Measurements from ENCODE around the gene CACNA1B.
"Not testable (repeated sequence)": the region's sequence is repeated elsewhere in the genome, so short reads cannot be mapped to it uniquely, and the experiment has no call there.

The CACNA1B gene

DNA sequence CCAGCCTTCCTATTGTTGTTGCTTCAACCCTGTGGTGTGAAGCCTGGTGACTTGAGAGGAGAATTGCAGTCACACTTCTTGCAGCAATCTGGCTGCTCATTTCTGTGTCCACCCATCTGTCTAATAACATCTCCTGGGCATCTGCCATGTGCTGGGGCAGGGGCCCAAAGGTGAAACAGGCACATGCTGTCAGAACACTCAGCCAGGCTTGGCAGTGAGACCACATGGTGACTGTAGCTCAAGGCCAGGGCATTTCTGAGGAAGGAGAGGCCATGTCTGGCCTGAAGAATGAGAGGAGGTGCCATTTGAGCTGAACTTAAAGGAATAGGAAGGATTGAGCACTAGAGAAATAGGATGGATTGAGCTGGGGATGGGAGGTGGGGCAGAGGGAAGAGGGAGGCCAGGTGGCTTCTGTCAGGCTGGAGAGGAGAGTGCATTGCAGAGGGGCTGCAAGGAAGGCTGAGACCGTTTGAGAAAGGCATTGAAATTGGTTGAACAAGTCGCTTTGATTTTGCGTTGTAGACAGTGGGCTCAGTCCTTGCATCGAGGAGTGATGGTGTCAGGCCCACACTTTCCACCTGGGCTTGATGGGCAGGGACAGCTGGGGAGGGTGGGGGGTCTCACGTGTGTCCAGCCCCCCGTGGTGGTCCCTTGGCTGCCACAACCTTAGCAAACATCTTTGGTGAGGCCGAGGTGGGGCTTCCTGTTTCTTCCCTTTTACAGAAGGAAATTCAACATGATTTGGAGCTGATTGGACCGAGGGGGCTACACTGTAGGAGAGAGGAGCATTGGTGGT lies 222.4 kb downstream of the CACNA1B start:
- DNase-seq (ENCODE audit: low spot score), result no peak

GRCh38 chr9:138100711-138101350 lies 223.2 kb downstream of the CACNA1B start:
- peak; percentile 1 for DNase-seq (ENCODE audit: low spot score)

DNA sequence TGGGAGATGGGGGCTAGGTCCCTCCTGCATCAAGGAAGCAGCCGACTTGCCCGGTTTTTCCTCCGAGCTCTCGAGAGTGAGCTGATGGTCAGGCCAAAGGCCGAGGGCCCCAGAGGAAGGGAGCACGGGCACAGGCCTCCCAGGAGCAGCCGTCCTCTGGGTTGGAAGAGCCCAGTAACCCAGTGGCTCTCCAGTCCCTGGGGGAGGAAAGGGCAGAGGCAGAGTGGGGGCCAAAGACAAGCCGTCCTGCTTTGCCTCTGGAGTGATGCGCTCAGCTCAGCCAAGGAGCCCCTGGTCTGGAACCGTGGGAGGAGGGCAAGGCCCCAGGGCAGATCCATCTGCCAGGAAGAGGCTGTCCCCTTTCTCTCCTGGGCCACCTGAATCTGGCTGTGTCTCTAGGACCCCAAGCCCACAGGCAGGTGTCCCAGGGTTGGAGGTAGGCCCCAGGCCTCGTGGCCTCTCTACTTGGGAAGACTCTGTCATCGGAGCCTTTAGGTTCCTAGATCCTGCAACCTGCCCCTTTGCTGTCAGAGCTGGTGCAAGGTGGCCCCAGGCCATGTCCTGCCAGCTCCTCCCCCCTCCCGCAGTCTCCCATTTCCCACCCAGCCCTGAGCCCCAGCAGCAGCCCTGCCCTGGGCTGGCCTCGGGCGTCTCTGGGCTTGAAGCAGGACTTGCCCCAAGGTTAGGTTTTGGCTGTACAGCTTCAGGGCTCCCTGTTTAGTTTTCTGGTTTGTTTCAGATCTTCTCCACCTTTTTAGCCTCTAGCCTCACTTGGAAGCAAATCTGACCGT lies 224.1 kb downstream of the CACNA1B start:
- DNase-seq (ENCODE audit: low spot score), result no peak

GRCh38 chr9:138102246-138103051 lies 224.9 kb downstream of the CACNA1B start:
- no peak for DNase-seq (ENCODE audit: low spot score)

- no peak for DNase-seq (ENCODE audit: low spot score)
Observed at GRCh38 chr9:138103111-138103848, 225.7 kb downstream of the CACNA1B start.

DNA sequence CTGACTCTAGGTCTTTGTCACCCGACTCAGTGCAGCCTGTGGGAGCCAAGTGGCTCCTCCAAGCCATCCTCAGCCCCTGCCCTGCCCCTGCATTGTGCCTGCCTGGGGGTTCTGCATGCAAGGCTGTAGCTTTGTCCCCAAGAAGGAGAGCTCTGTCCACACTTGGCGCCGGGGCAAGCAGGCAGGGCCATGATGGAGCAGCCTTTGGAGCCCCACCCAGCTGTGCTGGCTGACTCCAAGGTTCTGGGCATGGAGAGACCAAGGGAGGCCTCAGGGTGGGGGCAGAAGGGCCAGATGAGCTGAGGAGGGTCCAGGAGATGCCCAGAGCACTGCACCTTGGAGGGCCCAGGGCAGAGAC lies 226.2 kb downstream of the CACNA1B start:
- no peak for DNase-seq (ENCODE audit: low spot score)

DNA sequence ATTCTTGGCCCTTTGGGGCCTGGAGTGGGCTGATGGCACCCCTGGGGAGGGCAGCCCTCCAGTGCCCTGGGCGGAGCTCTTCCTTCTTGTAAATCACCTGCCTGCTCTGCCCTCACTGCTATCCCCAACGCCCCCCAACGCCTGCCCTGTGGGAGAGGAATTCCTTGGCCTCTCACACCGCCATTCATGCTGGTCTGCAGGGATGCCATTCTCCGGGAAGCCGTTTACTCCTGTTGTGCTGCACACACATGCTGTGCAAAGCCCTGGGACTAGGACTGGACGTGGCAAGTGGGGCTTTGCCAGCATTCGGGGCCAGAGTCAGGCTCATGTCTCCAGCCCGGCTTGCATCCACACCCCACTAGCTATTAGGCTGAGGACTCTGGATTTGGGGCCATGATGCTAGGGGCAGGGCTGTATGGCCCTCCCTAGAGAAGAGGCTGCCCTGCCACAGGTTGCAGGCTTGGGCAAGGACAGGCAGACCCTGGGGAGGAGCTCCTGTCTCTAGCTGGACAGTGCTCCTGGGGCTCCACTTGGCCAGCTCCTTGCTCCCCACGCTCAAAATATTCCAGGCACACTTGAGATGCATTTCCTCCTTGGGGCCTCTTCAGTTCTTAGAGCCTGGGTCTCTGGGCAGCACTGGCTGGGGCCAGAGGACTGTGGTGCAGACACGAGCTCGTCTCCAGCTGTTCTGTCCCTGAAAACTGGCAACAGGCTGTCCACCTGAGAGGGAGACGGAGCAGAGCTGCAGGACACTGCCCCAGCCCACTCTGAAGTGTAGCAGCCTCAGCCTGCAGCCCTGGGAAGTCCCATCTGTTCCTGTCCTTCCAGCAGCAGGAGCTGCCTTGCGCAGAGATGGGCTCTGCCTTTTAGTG lies 226.9 kb downstream of the CACNA1B start:
- no peak for DNase-seq (ENCODE audit: low spot score)

DNA sequence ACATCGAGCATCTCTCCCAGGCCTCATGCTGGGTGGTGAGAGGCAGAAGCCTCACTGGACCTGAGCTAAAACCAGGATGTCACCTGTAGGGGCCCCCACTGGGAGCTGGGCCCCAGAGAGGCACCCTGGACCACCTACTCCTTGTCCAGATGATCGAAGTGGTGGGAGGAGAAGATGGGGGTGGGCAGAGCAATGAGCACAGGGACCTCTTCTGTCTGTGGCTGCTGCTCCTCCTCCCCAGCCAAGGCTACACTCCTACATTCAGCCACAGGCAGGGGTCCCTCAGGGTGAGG lies 227.5 kb downstream of the CACNA1B start:
- no peak for DNase-seq (ENCODE audit: low spot score)

DNA sequence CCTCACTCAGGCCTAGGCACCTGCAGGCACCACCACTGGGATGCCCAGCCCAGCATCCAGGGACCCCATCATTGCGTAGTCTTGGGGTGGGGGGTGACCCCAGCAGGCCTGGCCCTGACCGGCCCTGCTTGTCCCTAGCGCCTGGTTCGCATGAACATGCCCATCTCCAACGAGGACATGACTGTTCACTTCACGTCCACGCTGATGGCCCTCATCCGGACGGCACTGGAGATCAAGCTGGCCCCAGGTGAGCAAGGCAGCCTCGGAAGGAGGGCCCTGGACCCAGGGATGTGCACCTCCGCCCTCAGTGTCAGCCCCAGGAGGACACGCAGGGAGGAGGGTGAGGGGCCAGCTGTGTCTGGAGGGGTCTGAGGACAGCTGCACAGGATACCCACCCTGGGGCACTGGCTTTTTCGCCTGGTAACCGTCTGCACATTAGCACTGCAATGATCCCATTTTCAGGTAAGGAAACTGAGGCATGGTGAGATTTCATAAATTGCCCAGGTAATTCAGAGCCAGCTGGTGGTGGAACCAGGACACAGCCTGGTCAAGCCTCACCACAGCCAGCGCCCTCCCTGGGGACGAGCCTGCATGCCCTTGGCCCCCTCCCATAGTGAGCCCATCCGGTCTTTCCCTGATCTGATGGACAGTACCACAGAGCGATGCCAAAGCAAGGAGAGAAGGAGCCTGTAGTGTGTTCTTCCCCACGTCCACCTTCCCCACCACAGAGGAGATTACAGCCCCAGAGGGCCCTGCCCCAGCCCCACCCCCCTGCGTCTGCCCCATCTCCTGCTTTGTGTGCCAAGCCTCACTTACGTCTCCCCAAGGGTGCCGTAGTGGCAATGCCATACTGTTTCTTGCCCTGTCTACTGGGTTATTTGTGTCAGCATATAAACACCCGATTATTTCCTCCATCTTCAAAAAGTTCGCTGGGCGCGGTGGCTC lies 228.3 kb downstream of the CACNA1B start:
- DNase-seq (ENCODE audit: low spot score), result no peak

GRCh38 chr9:138107039-138107438 lies 229.5 kb downstream of the CACNA1B start:
- not testable (repeated sequence) for DNase-seq (ENCODE audit: low spot score)

GRCh38 chr9:138111607-138112006 lies 234.0 kb downstream of the CACNA1B start:
- no peak for DNase-seq (ENCODE audit: low spot score)

DNA sequence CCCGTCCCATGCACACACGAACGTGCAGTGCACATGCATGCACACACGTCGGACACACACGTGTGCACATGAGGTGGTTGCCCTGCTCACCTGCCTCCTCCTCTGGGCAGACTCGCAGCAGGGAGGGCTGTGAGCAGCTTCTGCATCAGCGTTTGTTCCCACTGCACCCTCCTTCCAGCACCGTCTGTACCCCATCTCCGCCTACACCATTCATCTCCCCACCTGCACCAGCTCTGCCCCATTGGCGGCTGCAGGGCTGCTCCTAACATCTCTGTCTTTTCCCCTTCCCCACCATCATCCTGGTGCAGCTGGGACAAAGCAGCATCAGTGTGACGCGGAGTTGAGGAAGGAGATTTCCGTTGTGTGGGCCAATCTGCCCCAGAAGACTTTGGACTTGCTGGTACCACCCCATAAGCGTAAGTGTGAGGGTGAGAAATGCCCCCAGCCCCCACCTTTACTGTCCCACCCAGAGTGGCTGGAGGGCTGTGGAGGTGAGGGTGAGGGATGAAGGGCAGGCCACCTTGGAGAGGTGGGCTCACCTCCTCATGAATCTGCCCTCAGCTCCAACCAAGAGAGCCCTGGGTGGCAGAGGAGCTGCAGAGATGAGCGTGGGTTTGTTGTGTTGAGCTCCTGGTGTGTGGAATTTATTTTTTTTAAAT lies 234.6 kb downstream of the CACNA1B start:
- DNase-seq (ENCODE audit: low spot score), result no peak

DNA sequence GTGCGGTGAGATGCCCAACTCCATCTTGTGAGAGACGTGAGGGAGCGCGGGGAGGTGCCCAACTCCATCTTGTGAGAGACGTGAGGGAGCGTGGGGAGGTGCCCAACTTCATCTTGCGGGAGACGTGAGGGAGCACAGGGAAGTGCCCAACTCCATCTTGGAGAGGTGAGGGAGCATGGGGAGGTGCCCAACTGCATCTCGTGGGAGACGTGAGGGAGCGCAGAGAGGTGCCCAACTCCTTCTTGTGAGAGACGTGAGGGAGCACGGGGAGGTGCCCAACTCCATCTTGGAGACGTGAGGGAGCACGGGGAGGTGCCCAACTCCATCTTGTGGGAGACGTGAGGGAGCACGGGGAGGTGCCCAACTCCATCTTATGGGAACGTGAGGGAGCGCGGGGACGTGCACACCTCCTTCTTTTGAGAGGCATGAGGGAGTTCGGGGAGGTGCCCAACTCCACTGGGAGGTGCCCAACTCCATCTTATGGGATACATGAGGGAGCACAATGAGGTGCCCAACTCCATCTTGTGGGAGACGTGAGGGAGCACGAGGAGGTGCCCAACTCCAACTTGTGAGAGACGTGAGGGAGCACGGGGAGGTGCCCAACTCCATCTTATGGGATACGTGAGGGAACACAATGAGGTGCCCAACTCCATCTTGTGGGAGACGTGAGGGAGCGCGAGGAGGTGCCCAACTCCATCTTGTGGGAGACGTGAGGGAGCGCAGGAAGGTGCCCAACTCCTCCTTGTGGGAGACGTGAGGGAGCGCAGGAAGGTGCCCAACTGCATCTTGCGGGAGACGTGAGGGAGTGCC lies 235.4 kb downstream of the CACNA1B start:
- DNase-seq (ENCODE audit: low spot score), result no peak

DNA sequence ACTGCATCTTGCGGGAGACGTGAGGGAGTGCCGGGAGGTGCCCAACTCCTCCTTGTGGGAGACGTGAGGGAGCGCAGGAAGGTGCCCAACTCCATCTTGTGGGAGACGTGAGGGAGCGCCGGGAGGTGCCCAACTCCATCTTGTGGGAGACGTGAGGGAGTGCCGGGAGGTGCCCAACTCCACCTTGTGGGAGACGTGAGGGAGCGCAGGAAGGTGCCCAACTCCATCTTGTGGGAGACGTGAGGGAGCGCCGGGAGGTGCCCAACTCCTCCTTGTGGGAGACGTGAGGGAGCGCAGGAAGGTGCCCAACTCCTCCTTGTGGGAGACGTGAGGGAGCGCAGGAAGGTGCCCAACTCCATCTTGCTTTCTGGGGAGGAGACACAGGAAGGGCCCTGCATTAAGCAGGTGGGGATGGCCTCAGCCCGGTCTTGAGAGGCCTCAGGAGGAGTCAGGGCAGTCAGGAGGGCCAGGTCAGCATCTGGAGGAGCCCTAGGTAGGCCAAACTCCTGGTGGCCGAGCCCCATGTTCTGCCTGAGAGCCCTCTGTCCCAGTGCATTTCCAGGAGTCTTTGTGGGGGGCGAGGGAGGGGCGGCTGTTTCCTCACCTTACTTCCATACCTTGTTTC lies 236.2 kb downstream of the CACNA1B start:
- DNase-seq (ENCODE audit: low spot score), result not testable (repeated sequence)

- DNase-seq (ENCODE audit: low spot score), result no peak
Observed at GRCh38 chr9:138114501-138115245, 237.1 kb downstream of the CACNA1B start.

DNA sequence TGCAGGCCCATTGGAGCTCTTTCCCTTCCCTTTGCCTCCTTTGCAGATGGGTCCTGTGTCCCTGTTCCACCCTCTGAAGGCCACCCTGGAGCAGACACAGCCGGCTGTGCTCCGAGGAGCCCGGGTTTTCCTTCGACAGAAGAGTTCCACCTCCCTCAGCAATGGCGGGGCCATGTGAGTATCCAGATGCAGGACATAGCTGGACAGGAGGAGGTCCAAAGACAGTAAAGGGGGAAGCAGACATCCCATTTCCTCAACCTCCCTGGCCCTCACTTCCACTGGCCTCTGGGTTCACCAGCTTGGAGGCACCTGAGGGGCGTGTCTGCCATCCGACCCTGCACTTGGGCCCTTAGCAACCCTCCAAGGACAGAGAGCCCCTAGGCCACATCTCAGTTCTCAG lies 237.9 kb downstream of the CACNA1B start:
- no peak for DNase-seq (ENCODE audit: low spot score)

GRCh38 chr9:138116521-138116920 lies 238.9 kb downstream of the CACNA1B start:
- DNase-seq (ENCODE audit: low spot score), result no peak

Data from kidney capillary endothelial cell (primary cell).